ENCODE data around the gene ZNF549. TPM values are rescaled to one million over a fixed set of nuclear protein-coding genes. Genes with fewer than 3 reads are reported as not detected.

The ZNF549 gene
- total and polyA plus RNA-seq, 2 of the 13 experiments (the other 11 are each of a cell fraction or from before 2014, with no cell fraction given): 2.8 to 6.4 TPM

- TF ChIP-seq ZNF512B (CRISPR knock-in tag; IDR thresholded peaks at IDR 0.05; ENCODE audit: borderline replicate concordance) (no peak), GATA4 (IDR thresholded peaks at IDR 0.05; ENCODE audit: borderline replicate concordance, low read depth) (no peak), PAWR (CRISPR knock-in tag; IDR thresholded peaks at IDR 0.05; ENCODE audit: borderline replicate concordance) (no peak), HES4 (CRISPR knock-in tag; IDR thresholded peaks at IDR 0.05; ENCODE audit: borderline replicate concordance) (0 out of 2 replicates have a peak, but pooled peaks have one; percentile 45), ZNF720 (CRISPR knock-in tag; IDR thresholded peaks at IDR 0.05) (no peak), JDP2 (CRISPR knock-in tag; IDR thresholded peaks at IDR 0.05; ENCODE audit: borderline replicate concordance) (no peak), ZNF30 (CRISPR knock-in tag; IDR thresholded peaks at IDR 0.05) (no peak), ELF1 (CRISPR knock-in tag; IDR thresholded peaks at IDR 0.05) (peak; percentile 38; the same call in 1 of the 2 replicates), ZSCAN20 (CRISPR knock-in tag; IDR thresholded peaks at IDR 0.05; ENCODE audit: borderline replicate concordance) (no peak), SIN3B (IDR thresholded peaks at IDR 0.05; ENCODE audit: low read length) (no peak), KDM1A (CRISPR knock-in tag; IDR thresholded peaks at IDR 0.05) (no peak), ZNF704 (CRISPR knock-in tag; IDR thresholded peaks at IDR 0.05; ENCODE audit: borderline replicate concordance) (no peak), ZBTB7B (CRISPR knock-in tag; IDR thresholded peaks at IDR 0.05) (no peak), POGK (CRISPR knock-in tag; conservative IDR thresholded peaks at IDR 0.05) (0 out of 2 replicates have a peak, but pooled peaks have one; percentile 37), RNF219 (CRISPR knock-in tag; IDR thresholded peaks at IDR 0.05) (no peak), RARG (CRISPR knock-in tag; IDR thresholded peaks at IDR 0.05; ENCODE audit: low read depth) (no peak), CTCF (CRISPR knock-in tag; IDR thresholded peaks at IDR 0.05) (peak; percentile 46), MTF2 (CRISPR knock-in tag; IDR thresholded peaks at IDR 0.05; ENCODE audit: borderline replicate concordance) (no peak), ZNF652 (CRISPR knock-in tag; IDR thresholded peaks at IDR 0.05; ENCODE audit: borderline replicate concordance, low read depth) (no peak)
These were observed 56.6 kb downstream of the ZNF549 start, which contains the start of gene ZIK1 (continued) for GRCh38 chr19:57583521-57584416.

Measured in HepG2 (cell line).